NCI-H2227 treated with DMSO at 0.1 percent for 48 hours (cell line): ENCODE measurements around the gene ANKLE1.

ENCODE experiments used
- DNase-seq: peaks from one replicate; lab custom pipeline; 2025; lab: John Stamatoyannopoulos, UW

The ANKLE1 gene

GRCh38 chr19:17325881-17326594 lies 44.3 kb downstream of the ANKLE1 start:
- DNase-seq: no peak

DNA sequence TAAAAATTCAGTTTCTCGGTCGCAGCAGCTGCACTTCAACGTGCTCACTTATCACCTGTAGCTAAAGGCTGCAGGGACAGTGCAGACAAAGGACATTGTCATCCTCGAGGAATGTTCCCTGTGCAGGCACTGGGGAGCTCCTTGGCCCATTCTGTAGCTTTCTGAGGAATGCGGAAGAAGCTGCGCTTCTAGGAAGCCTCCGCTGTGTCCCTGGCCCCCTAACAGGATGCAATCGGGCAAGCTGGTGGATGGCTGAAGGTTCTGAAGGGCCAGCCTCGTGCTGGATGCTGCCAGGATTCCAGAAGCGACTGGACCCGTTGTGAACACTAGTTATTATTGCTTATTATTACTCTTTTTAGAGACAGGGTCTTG lies 44.9 kb downstream of the ANKLE1 start:
- no peak for DNase-seq

DNA sequence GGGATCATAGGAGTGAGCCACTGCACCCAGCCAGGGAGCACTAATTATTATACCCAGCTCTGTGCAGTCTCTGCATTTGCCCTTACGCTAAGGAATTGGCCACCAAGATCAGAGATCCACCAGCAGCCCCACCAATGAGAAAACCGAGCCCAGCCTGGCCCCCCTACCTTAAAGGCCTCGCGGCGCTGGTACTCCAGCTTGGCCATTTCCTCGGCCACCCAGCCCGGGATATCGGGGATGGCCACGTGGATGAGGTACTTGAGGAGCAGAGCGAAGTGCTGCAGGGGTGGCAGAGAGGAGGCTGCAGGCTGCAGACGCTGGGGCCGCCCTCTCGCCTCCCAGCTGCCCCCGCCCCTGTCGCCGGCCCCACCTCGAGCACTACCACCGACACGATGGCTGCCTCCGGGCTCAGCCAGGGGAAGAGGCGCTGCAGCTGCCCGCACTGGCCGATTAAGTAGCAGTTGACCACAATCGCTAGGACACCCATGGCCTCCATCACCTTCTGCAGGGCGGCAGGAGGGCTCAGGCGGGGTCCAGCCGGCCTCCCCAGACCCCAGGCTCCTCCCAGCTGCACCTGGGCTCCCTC lies 45.5 kb downstream of the ANKLE1 start:
- no peak for DNase-seq

DNA sequence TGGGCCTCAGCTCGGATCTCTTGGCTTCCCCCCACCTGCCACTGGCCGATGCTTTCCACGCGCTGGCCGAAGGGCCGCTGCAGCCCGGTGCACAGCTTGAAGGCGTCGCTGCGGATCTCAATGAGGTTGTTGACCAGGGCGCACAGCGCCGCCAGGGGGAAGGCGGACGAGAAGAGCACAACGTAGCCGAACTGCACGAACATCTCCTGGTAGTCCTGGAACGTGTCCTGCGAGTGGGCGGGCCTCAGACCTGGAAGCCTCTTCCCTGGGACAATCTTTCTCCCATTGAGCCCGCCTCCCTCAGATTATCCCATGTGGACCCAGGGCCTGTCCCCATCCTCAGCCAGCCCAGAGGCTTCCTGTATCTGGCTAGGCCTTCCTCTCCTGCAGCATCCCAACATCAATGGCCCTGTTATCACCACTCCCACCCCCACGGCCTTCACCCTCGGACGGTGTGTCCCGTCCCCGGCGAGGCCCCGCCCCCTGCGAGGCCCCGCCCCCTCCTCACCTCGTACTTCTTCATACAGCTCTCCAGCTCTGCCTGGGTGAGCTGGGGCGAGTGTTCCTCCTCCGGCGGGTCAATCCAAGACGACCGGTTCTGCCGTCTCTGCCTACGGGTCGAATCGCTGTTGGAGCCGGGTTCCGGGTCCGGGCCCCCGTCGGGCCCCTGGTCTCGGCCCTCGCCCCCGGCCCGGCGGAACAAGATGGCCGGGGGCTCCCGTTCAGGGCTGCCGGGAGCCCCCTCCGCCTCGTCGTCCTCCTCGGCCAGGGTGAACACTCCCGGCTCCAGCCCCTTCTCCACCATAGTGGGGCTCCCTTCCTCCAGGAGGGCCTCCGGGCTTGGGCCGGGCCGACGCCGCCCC lies 46.2 kb downstream of the ANKLE1 start:
- DNase-seq: no peak

DNA sequence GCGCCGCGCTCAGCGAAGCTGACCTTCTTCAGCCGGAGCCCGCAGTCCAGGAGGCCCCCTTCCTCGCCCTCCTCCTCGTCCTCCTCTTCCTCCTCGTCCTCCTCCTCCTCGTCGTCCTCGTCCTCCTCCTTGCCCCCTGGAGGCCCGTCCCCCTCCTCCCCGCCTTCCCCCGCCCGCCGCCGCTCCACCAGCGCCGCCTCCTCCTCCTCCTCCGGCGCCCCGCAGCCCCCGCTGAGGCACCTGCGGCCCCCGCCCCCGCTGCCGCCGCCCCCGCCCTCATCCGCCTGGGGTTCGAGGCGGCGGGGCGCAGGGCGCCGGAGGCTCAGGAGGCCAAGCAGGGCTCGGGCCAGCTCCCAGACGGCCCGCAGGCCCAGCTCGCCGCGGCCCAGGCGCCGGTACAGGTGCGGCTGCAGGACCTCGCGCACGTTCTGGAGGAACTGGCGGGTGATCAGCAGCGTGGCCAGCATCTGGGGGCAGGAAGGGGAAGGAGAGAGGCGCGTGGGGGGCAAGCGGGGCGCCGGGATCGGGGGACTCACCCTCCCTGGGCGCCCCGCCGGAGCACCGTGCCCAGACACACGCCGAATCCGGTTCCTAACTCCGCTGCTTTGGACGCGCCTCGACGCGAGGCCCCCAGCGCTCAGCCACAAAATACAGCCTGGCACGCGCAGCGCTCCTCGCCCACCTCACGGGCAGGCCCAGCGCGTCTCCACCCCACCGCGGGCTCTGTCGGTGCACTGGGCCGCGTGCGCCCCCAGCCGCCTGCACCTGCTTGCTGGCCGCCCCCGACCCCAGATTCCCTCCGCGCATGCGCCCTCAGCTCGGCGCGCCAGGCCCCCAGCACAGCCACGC lies 47.0 kb downstream of the ANKLE1 start:
- DNase-seq: no peak

- no peak for DNase-seq
These were observed 47.9 kb downstream of the ANKLE1 start for GRCh38 chr19:17329366-17330261.

DNA sequence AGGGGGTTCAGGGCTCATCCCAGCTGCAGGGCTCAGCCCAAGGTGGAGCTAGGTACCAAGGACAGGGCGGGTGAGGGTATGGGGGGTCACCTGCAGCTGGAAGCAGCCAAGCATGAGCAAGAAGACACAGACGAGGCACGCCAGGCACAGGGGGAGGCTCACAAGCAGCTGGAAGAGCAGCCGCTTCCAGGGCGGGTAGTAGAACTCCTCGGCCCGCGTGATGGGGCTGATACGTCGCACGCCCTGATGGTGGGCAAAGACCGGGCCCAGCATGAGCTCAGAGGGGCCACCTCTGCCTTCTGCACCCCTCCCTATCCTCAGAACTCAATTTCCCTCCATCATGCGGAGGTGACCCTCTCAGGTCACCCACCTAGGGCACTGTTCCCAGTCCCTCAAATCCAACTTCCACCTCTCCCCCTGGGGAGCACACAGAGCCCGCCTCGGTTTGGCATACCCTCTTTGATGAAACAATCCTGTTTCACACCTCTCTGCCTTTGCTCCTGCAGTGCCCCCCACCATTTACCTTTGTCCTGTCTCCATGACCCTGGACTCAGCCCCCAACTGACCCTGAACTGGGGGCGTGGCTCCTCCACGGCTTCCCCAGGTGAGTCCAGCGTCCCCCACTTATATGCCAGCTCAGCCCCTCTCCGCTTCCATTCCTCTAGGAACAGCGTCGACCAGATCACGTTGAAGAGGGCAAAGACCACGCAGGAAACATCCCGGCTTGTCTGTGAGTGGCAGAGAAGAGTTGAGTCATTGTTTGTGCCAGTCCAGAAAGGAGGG lies 48.8 kb downstream of the ANKLE1 start:
- DNase-seq: no peak

DNA sequence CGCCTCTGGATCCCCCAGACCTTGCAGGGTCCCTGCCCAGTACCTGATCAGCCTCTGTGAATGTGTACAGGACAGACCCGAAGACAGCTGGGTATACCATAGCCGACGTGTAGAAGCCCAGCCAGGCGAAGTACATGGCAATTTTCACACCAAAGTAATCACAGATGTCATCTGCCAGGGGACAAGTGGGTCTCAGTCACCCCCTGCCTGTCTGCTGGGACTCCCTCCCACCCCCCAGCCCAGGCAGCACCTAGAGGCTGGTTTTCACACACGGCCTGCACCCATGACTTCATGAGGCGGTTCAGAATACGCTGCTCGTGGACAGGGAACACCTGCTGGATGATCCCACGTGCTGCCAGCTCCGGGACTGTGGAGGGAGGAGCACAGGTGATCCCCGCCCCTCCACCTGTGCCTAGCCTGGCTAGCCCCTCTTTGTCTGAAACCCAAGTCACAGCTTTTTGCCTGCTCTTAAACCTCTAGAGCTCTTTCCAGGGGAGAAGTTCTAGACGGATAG lies 49.4 kb downstream of the ANKLE1 start:
- DNase-seq: no peak

DNA sequence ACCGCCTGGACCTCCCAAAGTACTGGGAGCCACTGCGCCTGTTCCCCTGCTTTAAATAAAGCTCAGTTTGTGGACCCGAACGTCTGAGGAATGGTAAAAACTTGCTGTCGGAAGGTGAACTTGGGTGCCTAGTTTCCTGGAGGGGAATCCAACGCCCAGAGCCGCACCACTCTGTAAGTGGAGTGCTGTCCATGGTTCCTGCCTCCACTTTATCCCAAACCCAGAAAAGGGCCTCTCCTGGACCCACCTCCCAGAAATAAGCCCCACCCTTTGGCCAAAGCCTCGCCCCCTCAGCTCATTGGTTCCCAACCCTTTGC lies 50.6 kb downstream of the ANKLE1 start:
- DNase-seq: no peak

DNA sequence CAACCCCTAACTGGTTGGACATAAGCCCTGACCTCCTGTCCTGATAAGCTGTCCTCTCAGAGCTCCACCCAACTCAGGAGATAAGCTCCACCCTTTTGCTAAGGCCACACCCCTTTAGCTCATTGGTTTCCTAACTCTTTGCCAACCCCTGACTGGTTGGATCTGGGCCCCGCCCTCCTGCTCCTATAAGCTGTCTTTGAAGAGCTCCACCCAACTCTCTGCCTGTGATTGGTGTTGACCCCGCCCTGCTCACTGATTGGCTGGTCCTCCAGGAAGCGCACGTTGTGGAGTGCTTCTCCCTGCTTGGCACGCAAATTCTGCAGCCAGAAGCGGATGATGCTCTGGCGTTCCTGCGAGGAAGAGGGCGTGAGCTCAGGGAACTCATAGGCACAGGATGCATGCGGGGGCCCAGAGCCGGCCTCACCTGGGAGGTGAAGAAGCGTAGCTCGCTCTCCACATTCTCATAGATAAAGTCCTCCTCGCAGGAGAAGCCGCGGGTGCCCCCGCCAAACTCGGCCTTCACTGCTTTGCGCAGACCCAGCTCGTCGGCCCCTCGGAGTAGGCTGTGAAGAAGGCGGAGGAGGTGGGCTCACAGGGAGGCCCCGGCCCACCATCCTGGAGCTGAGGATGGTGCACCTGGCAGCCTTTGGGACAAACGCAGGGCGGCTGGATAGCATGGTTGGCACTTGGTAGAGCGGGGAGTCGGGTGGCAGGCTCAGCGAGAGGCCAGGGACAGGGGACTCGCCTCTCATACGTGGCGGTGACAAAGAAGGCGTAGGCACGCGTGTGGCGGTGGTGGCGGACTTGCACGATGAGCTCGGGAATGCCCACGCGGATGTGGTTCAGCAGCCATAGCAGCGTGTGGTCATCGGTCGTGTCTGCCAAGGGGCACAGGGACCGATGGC lies 51.2 kb downstream of the ANKLE1 start:
- DNase-seq: no peak

GRCh38 chr19:17333611-17334413 lies 52.1 kb downstream of the ANKLE1 start:
- DNase-seq: no peak

DNA sequence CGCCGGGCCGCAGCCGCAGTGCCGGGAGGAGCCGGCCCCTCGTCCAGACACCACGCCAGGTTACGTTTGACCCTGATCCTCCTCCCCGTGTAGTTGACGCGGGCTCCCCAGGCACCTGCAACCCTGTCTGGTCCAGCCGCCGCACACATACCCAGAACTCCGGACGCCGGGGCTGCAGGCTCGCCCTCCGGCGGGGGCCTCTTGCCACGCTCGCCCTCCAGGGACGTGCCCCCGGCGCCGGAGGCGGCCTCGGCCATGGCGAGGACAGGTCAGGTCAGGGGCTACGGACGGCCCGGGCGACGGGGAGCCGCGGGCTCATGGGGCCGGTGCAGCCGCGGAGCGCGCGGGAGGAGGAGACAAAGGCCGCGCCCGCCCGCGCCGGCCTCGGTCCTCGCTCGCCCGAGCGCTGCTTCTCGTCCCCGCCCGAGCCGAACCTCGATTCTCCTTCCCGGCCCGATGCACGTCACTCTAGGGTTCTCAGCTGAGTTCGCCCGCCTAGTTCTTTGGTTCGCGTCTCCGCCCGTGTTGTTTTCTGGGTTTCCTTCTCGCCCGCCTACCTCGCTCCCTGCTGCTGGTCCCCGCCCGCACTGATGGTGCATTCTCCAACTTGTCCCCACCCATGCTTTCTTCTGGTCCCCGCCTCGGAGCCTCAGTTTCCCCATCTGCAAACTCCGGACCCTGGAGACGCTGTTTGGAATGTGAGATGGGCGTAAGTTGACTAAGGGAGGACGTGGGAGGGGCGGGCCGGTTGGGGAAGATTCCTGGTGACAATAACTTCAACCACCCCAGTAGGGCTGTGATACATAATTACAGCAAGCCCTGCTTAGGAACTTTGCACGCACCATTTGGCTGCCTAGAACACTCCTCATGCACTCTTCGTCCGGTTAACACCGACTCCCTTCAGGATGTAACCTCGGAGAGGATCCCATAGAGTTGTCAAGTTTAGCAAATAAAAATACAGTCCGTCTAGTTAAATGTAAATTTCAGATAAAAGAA lies 53.0 kb downstream of the ANKLE1 start, which contains the start of gene ANO8:
TSS of gene ANO8 (minus strand) at position 442 of the 996 bp plus-strand sequence. CDS start at position 257, 185 bp downstream.
- DNase-seq: peak; percentile 74

DNA sequence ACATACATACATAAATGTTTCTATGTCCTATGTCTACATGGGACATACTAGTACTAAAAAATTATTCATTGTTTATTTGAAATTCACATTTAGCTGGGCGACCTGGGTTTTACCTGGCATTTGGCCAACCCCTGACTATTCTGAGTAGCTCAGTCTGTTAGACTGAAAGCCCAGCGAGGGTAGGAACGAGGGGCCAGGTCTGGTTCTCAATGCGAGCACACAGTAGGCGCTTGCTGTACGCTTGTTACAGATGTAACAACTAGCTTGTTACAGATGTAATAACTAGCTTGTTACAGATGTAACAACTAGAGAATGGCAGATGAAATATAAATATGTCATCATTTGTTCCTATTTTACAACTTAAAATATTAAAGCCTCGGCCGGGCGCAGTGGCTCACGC lies 53.9 kb downstream of the ANKLE1 start:
- DNase-seq: no peak
